NCI-H69 (cell line): Measurements from ENCODE around the gene GRAPL.
"Not testable (repeated sequence)": the region's sequence is repeated elsewhere in the genome, so short reads cannot be mapped to it uniquely, and the experiment has no call there.

Experiments
- DNase-seq: peaks from one replicate; lab custom pipeline; 2025; lab: John Stamatoyannopoulos, UW

GRAPL gene

GRCh38 chr17:19136605-19137004 lies 9.2 kb downstream of the GRAPL start:
- not testable (repeated sequence) for DNase-seq

- DNase-seq, result not testable (repeated sequence)
These were observed 10.6 kb downstream of the GRAPL start for GRCh38 chr17:19137959-19138358.

- DNase-seq, result not testable (repeated sequence)
These were observed 14.2 kb downstream of the GRAPL start for GRCh38 chr17:19141366-19142155.

GRCh38 chr17:19142419-19142818 lies 15.0 kb downstream of the GRAPL start:
- DNase-seq, result not testable (repeated sequence)

- DNase-seq, result not testable (repeated sequence)
These were observed 15.8 kb downstream of the GRAPL start for GRCh38 chr17:19143097-19143777.

- not testable (repeated sequence) for DNase-seq
These were observed 17.0 kb downstream of the GRAPL start for GRCh38 chr17:19144373-19144772.

- DNase-seq, result not testable (repeated sequence)
These were observed 18.1 kb downstream of the GRAPL start for GRCh38 chr17:19145471-19145870.

GRCh38 chr17:19150678-19151615 lies 23.6 kb downstream of the GRAPL start:
- not testable (repeated sequence) for DNase-seq

GRCh38 chr17:19157628-19158027 lies 30.2 kb downstream of the GRAPL start:
- DNase-seq, result not testable (repeated sequence)

GRCh38 chr17:19158478-19158877 lies 31.1 kb downstream of the GRAPL start:
- not testable (repeated sequence) for DNase-seq

GRCh38 chr17:19158938-19159337 lies 31.5 kb downstream of the GRAPL start:
- DNase-seq, result not testable (repeated sequence)

GRCh38 chr17:19161308-19162107 lies 34.1 kb downstream of the GRAPL start:
- not testable (repeated sequence) for DNase-seq

GRCh38 chr17:19162384-19163216 lies 35.2 kb downstream of the GRAPL start:
- DNase-seq, result not testable (repeated sequence)

- DNase-seq, result not testable (repeated sequence)
These were observed 47.0 kb downstream of the GRAPL start for GRCh38 chr17:19174422-19174821.

GRCh38 chr17:19175410-19175809 lies 48.0 kb downstream of the GRAPL start:
- DNase-seq, result not testable (repeated sequence)

- not testable (repeated sequence) for DNase-seq
These were observed 53.9 kb downstream of the GRAPL start for GRCh38 chr17:19181040-19181875.

- DNase-seq, result not testable (repeated sequence)
These were observed 60.8 kb downstream of the GRAPL start for GRCh38 chr17:19187883-19188869.
